OCI-LY1 (cell line): ENCODE results near the gene CDH23.

Source experiments
- H2AFZ ChIP-seq: fragments of 200-600 bp; sonication (generic), shearing (Covaris generic); 2 replicates; pipeline ENCODE4 v1.6.0; 2014; ENCODE audit warnings: antibody characterized with exemption, mild to moderate bottlenecking, low read length
- H3F3A ChIP-seq: fragments of 200-600 bp; sonication (generic), shearing (Covaris generic); 2 replicates; pipeline ENCODE4 v1.6.0; 2014; ENCODE audit warnings: mild to moderate bottlenecking, antibody characterized with exemption, low read length, moderate library complexity; ENCODE audit not compliant: insufficient read depth
- H3K27ac ChIP-seq: fragments of 200-600 bp; sonication (generic); 2 replicates; pipeline ENCODE4 v1.5.1; 2014; ENCODE audit warnings: low read length, mixed run types, mild to moderate bottlenecking, low read depth; ENCODE audit not compliant: poor library complexity, severe bottlenecking
- H3K27me3 ChIP-seq: fragments of 200-600 bp; sonication (generic); 2 replicates; pipeline ENCODE4 v1.6.0; 2014; ENCODE audit warnings: antibody characterized with exemption, mild to moderate bottlenecking, low read length, moderate library complexity; ENCODE audit not compliant: insufficient read depth
- H3K36me3 ChIP-seq: fragments of 200-600 bp; sonication (generic); 2 replicates; pipeline ENCODE4 v1.6.1; 2014; ENCODE audit warnings: mild to moderate bottlenecking, antibody characterized with exemption, low read length, moderate library complexity, mixed read lengths; ENCODE audit not compliant: insufficient read depth
- H3K4me1 ChIP-seq: fragments of 200-600 bp; sonication (generic); 2 replicates; pipeline ENCODE4 v1.5.1; 2014; ENCODE audit warnings: mild to moderate bottlenecking, low read length, moderate library complexity; ENCODE audit not compliant: insufficient read depth, severe bottlenecking
- H3K4me2 ChIP-seq: fragments of 200-600 bp; sonication (generic), shearing (Covaris generic); 2 replicates; pipeline ENCODE4 v1.6.1; 2014; ENCODE audit warnings: low read length
- H3K4me3 ChIP-seq: fragments of 200-600 bp; sonication (generic); 2 replicates; pipeline ENCODE4 v1.5.1; 2014; ENCODE audit warnings: low read length, low read depth, mild to moderate bottlenecking, mixed read lengths; ENCODE audit not compliant: poor library complexity, severe bottlenecking
- H3K79me2 ChIP-seq: fragments of 200-600 bp; shearing (Covaris generic); 2 replicates; pipeline ENCODE4 v1.6.1; 2016; ENCODE audit warnings: mixed run types, low read length, mixed read lengths; ENCODE audit not compliant: insufficient read depth
- H3K9ac ChIP-seq: fragments of 200-600 bp; sonication (generic), shearing (Covaris generic); 2 replicates; pipeline ENCODE4 v1.6.1; 2014; ENCODE audit warnings: mild to moderate bottlenecking, low read length, mixed read lengths
- H3K9me2 ChIP-seq: fragments of 200-600 bp; sonication (generic), shearing (Covaris generic); 2 replicates; pipeline ENCODE4 v1.6.1; 2014; ENCODE audit warnings: low read depth, mild to moderate bottlenecking, low read length, mixed read lengths
- H3K9me3 ChIP-seq: fragments of 200-600 bp; shearing (Covaris generic); 2 replicates; pipeline ENCODE4 v1.6.1; 2014; ENCODE audit warnings: low read length, mixed read lengths
- H4K20me1 ChIP-seq: fragments of 200-600 bp; sonication (generic), shearing (Covaris generic); 2 replicates; pipeline ENCODE4 v1.6.0; 2016; ENCODE audit warnings: mild to moderate bottlenecking, low read length; ENCODE audit not compliant: insufficient read depth
- CTCF ChIP-seq: fragments of 200-600 bp; sonication (generic), shearing (Covaris generic); IDR thresholded peaks from 2 replicates; pipeline ENCODE4 v1.5.1; 2017; ENCODE audit warnings: mild to moderate bottlenecking, antibody characterized with exemption, low read length, moderate library complexity, mixed read lengths
- EZH2 ChIP-seq: fragments of 200-600 bp; sonication (generic), shearing (Covaris generic); IDR thresholded peaks from 2 replicates; pipeline ENCODE4 v1.8.0; 2017; ENCODE audit warnings: borderline replicate concordance, mixed run types, mild to moderate bottlenecking, antibody characterized with exemption, low read length, moderate library complexity, mixed read lengths

The CDH23 gene

GRCh38 chr10:71638064-71638821 is 241.5 kb downstream of the CDH23 start:
- peak overlapping the region; percentile 27; the same call in 1 of the 2 replicates for H3K4me2 ChIP-seq
- no peak overlapping the region for H3K4me3 ChIP-seq
- TF ChIP-seq CTCF (no peak), EZH2 (no peak)
- no peak overlapping the region for H2AFZ ChIP-seq
- peaks cover 12% of the 10 kb centered on the region for H3K4me1 ChIP-seq
- H4K20me1 ChIP-seq, result no peaks in the 10 kb centered on the region
- no peaks in the 10 kb centered on the region for H3K79me2 ChIP-seq
- no peaks in the 10 kb centered on the region for H3F3A ChIP-seq
- no peaks in the 10 kb centered on the region for H3K36me3 ChIP-seq
- H3K27me3 ChIP-seq, result 0 out of 2 replicates have a peak, but pooled peaks cover 3% of the 10 kb centered on the region
- H3K27ac ChIP-seq, result no peak overlapping the region
- H3K9me3 ChIP-seq, result no peaks in the 10 kb centered on the region
- no peak overlapping the region for H3K9ac ChIP-seq
- no peaks in the 10 kb centered on the region for H3K9me2 ChIP-seq

- Histone ChIP-seq H3K79me2 (no peaks in the 10 kb centered on the region), H3K4me2 (no peak overlapping the region; the same call in 1 of the 2 replicates), H3K9ac (no peak overlapping the region), H3K4me3 (no peak overlapping the region), H3K9me2 (no peaks in the 10 kb centered on the region), H3F3A (no peaks in the 10 kb centered on the region), H3K27me3 (0 out of 2 replicates have a peak, but pooled peaks cover 3% of the 10 kb centered on the region), H3K36me3 (no peaks in the 10 kb centered on the region), H3K27ac (no peak overlapping the region), H4K20me1 (no peaks in the 10 kb centered on the region), H2AFZ (no peak overlapping the region), H3K4me1 (peaks cover 12% of the 10 kb centered on the region), H3K9me3 (no peaks in the 10 kb centered on the region)
- TF ChIP-seq CTCF (no peak), EZH2 (no peak)
These were observed 242.4 kb downstream of the CDH23 start for GRCh38 chr10:71638822-71639719.

GRCh38 chr10:71640607-71641006 is 243.9 kb downstream of the CDH23 start:
- no peaks in the 10 kb centered on the region for H3F3A ChIP-seq
- no peak overlapping the region for H3K4me2 ChIP-seq
- no peak overlapping the region for H3K4me3 ChIP-seq
- H2AFZ ChIP-seq, result no peak overlapping the region
- no peak overlapping the region for H3K27ac ChIP-seq
- no peak overlapping the region for H3K9ac ChIP-seq
- H3K9me3 ChIP-seq, result no peaks in the 10 kb centered on the region
- H3K27me3 ChIP-seq, result 0 out of 2 replicates have a peak, but pooled peaks cover 3% of the 10 kb centered on the region
- no peak for TF ChIP-seq EZH2
- H3K4me1 ChIP-seq, result peaks cover 12% of the 10 kb centered on the region
- no peaks in the 10 kb centered on the region for H3K36me3 ChIP-seq
- H3K9me2 ChIP-seq, result no peaks in the 10 kb centered on the region
- H4K20me1 ChIP-seq, result no peaks in the 10 kb centered on the region
- H3K79me2 ChIP-seq, result no peaks in the 10 kb centered on the region
